Adipocyte (in vitro differentiated cells): Measurements from ENCODE around the gene TOB2.
"Not testable (repeated sequence)": the region's sequence is repeated elsewhere in the genome, so short reads cannot be mapped to it uniquely, and the experiment has no call there.

Experiments
- DNase-seq: peaks from one replicate; pipeline ENCODE4 v3.0.0-alpha.2; 2015; ENCODE audit warnings: low read depth
- H3K27me3 ChIP-seq: replicated peaks from 2 replicates; pipeline ENCODE4 v1.7.0; 2013; ENCODE audit warnings: mild to moderate bottlenecking, low read length, moderate library complexity; ENCODE audit not compliant: control insufficient read depth, insufficient read depth
- H3K36me3 ChIP-seq: 2 replicates; pipeline ENCODE4 v1.7.0; 2013; ENCODE audit warnings: low read length, mild to moderate bottlenecking, moderate library complexity; ENCODE audit not compliant: control insufficient read depth, insufficient read depth, severe bottlenecking
- H3K4me1 ChIP-seq: 2 replicates; pipeline ENCODE4 v1.7.0; 2013; ENCODE audit warnings: mild to moderate bottlenecking, low read length, moderate library complexity; ENCODE audit not compliant: control insufficient read depth, insufficient read depth
- H3K4me3 ChIP-seq: 2 replicates; pipeline ENCODE4 v1.7.0; 2013; ENCODE audit warnings: mild to moderate bottlenecking, low read length, moderate library complexity
- H3K9ac ChIP-seq: 2 replicates; pipeline ENCODE4 v1.7.0; 2013; ENCODE audit warnings: mild to moderate bottlenecking, low read length, moderate library complexity
- H3K9me3 ChIP-seq: 2 replicates; pipeline ENCODE4 v1.7.0; 2013; ENCODE audit warnings: mild to moderate bottlenecking, low read length, moderate library complexity; ENCODE audit not compliant: control insufficient read depth

Gene TOB2

GRCh38 chr22:41437198-41437597, 9.4 kb downstream of the TOB2 start:
- Histone ChIP-seq H3K36me3 (peaks cover 73% of the 10 kb centered on the region), H3K4me3 (no peak overlapping the region), H3K9me3 (no peaks in the 10 kb centered on the region), H3K9ac (no peak overlapping the region), H3K4me1 (peaks cover 49% of the 10 kb centered on the region), H3K27me3 (no peaks in the 10 kb centered on the region)
- DNase-seq: no peak

GRCh38 chr22:41436322-41437113, 10.1 kb downstream of the TOB2 start:
- Histone ChIP-seq H3K36me3 (peaks cover 73% of the 10 kb centered on the region), H3K9ac (no peak overlapping the region), H3K27me3 (no peaks in the 10 kb centered on the region), H3K4me3 (no peak overlapping the region), H3K9me3 (no peaks in the 10 kb centered on the region), H3K4me1 (peaks cover 44% of the 10 kb centered on the region)
- no peak for DNase-seq

DNA sequence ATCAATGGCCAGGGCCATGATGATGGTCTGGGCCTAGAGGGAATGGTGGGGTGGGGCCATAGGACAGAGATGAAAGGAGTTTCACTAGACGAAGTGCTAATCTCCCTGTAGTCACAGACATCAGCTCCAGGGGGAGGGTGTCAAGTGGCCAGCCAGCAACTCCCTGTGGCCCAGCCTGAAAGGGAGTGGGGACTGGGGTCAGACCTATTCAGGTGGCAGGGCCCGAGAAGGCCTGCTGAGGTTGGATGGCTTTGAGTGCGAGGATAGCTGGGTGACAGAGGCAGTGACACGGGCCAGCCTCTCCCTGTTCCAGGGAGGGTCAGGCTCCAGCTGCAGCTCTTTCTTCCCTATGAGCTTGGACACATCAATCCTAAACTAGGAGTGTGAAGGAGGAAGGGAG, 11.0 kb downstream of the TOB2 start:
- Histone ChIP-seq H3K9me3 (no peaks in the 10 kb centered on the region), H3K4me1 (peaks cover 42% of the 10 kb centered on the region), H3K4me3 (no peak overlapping the region), H3K27me3 (no peaks in the 10 kb centered on the region), H3K36me3 (peaks cover 72% of the 10 kb centered on the region), H3K9ac (peak overlapping the region; percentile 41)
- DNase-seq: no peak

DNA sequence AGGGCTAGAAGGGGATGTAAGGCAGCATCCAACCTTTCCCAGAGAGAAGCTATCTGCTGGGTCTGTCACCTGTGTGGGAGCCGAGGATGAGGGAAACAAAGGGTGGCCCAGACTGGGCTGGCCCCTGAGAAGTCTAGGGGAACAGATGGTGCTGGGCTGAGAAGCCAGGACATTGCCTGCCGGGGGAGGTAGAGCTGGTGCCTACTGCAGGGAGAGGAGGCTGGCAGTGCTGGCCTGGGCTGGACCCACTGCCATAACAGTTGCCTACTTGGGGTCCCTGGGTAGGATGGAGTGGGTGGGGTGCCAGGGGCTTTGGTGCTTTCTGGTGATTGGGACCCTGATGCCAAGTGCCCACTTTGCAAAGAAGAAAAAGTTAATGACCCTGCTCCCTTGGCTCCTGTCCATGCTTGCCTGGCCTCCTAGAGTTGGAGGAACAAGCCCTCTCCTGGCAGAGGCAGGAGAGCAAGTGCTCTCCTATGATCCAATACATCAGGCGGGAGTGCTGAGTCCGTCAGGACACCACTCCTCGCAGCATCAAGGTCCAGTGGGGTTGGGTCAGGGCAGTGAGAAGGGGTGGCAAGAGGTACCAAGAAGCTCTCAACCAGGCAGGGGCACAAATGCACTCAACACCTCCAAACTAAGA, 12.1 kb downstream of the TOB2 start:
- peak overlapping the region; percentile 41 for H3K9ac ChIP-seq
- not testable (repeated sequence) for DNase-seq, H3K4me3 ChIP-seq, H3K27me3 ChIP-seq, H3K9me3 ChIP-seq
- H3K4me1 ChIP-seq: peaks cover 39% of the 10 kb centered on the region
- H3K36me3 ChIP-seq: peaks cover 69% of the 10 kb centered on the region

- DNase-seq, H3K4me3 ChIP-seq, H3K9me3 ChIP-seq, H3K9ac ChIP-seq, H3K27me3 ChIP-seq: not testable (repeated sequence)
- peaks cover 32% of the 10 kb centered on the region for H3K4me1 ChIP-seq
- peaks cover 59% of the 10 kb centered on the region for H3K36me3 ChIP-seq
Observed at GRCh38 chr22:41433480-41433879, 13.1 kb downstream of the TOB2 start.

DNA sequence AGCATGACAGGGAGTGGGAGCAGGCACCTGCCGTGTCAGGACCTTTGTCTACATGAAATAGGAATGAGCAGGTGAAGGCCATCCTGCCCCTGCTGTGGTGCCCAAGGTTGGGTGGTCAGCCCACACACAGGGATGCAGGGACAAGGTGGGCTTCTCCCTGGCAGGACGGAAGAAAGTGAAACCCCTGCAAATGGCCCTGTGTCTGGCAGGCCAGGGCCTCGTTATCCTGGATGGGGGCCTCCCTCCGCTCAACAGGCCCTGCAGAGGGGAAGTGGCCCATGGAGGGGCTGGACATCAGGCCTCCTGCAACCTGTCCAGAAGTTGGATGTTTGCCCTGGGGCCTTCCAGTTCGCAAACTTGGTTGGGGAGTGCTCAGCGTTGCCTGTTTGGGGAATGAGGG, 14.9 kb downstream of the TOB2 start:
- H3K9me3 ChIP-seq: no peaks in the 10 kb centered on the region
- peaks cover 50% of the 10 kb centered on the region for H3K36me3 ChIP-seq
- no peak overlapping the region for H3K9ac ChIP-seq

DNA sequence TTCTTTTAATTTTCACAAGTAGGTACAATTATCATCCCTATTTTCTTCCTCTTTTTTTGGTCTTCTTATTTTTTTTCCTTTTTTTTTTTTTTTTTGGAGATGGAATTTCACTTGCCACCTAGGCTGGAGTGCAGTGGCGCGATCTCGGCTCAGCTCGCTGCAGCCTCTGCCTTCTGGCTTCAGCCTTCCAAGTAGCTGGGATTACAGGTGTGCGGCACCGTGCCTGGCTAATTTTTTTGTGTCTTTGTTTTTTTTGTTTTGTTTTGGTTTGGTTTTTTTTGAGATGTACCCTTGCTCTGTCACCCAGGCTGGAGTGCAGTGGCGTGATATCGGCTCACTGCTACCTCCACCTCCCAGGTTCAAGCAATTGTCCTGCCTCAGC, 16.7 kb downstream of the TOB2 start:
- H3K27me3 ChIP-seq: no peaks in the 10 kb centered on the region
- peaks cover 34% of the 10 kb centered on the region for H3K36me3 ChIP-seq
- no peak for DNase-seq
- H3K4me3 ChIP-seq: no peak overlapping the region
- H3K9ac ChIP-seq: no peak overlapping the region
- no peaks in the 10 kb centered on the region for H3K9me3 ChIP-seq
- peaks cover 22% of the 10 kb centered on the region for H3K4me1 ChIP-seq

More for the DNA sequence above, 14.9 kb downstream of the TOB2 start:
- no peaks in the 10 kb centered on the region for H3K27me3 ChIP-seq
- no peak for DNase-seq
- H3K4me3 ChIP-seq: no peak overlapping the region
- H3K4me1 ChIP-seq: peaks cover 32% of the 10 kb centered on the region

DNA sequence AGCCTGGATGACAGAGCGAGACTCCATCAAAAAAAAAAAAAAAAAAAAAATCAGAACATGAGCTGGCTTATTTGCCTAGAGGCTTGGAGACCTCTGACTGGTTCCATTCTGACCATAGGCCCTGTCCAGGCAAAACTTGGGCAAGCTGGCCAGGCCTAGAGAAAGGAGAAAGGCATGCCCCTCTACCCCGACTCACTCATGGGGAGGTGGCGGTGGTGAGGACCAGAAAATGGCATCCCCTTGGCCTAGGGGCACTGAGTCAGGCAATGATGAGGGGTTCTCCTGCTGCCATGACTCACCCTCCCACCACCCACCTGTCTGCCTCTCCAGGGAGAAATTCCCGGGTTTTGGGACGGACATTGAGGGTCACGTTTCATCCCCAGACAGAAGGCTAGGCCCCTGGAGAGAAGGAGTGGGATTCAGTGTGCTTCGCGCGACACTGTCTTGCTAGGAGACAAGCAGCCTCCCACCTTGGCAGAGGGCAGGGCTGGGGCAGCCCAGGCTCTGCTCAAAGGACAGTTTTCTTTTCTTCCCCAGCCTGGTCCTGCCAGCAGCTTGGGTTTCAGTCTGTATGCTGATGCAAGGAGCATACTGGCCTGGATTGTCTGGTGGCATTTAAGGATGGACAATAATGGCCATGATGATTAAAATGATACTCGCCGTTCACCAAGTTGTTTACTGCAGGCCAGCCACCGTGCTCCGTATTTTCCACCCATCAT, 17.2 kb downstream of the TOB2 start:
- H3K4me1 ChIP-seq: peaks cover 17% of the 10 kb centered on the region
- DNase-seq: no peak
- no peak overlapping the region for H3K4me3 ChIP-seq
- H3K36me3 ChIP-seq: peaks cover 29% of the 10 kb centered on the region
- no peak overlapping the region for H3K9ac ChIP-seq
- H3K27me3 ChIP-seq: no peaks in the 10 kb centered on the region
- H3K9me3 ChIP-seq: no peaks in the 10 kb centered on the region

DNA sequence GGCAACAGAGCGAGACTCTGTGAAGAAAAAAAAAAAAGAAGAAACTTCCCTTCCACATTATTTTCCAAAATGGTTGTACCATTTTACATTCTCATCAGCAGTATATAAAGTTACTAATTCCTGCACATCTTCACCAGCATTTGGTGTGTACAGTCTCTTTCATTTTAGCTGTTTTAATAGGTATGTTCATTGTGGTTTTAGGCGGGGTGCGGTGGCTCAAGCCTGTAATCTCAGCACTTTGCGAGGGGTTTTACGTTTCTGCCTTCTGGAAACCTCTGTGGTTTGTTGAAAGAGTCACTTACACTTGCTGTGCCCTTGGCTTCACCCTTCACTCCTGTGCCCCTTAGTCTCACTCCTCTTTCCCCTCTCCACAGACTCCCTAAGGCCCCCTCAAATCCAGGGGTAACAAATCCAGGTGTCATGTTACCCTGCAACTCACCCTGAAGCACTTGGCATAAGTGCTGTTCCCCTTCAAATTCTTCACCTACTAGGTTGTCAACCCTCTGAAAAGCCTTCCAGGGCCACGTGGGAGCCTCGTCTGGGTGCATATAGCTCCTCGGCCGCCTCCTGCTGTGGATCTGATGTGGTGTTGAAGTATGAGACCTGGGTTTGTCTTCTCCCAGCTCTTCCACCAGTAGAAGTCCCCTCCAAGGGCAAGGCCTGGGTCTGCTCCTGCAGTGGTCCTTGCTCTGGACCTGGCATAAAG, 20.8 kb downstream of the TOB2 start:
- H3K27me3 ChIP-seq: no peaks in the 10 kb centered on the region
- H3K4me3 ChIP-seq: no peak overlapping the region
- no peaks in the 10 kb centered on the region for H3K9me3 ChIP-seq
- no peak for DNase-seq
- no peaks in the 10 kb centered on the region for H3K4me1 ChIP-seq
- H3K9ac ChIP-seq: no peak overlapping the region
- peaks cover 16% of the 10 kb centered on the region for H3K36me3 ChIP-seq

DNA sequence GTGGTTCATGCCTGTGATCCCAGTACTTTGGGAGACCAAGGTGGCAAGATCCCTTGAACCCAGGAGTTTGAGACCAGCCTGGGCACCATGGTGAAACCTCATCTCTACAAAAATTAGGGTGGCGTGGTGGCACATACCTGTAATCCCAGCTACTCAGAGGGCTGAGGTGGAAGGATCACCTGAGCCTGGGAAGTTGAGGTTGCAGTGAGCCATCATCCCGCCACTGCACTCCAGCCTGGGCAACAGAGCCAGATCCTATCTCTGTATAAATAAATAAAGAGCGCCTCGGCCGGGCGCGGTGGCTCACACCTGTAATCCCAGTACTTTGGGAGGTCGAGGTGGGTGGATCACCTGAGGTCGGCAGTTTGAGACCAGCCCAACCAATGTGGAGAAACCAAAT, 27.9 kb downstream of the TOB2 start:
- no peak for DNase-seq
- peak overlapping the region; percentile 35 for H3K9ac ChIP-seq
- H3K36me3 ChIP-seq: peaks cover 8% of the 10 kb centered on the region
- H3K27me3 ChIP-seq: no peaks in the 10 kb centered on the region
- no peaks in the 10 kb centered on the region for H3K9me3 ChIP-seq
- H3K4me3 ChIP-seq: no peak overlapping the region
- H3K4me1 ChIP-seq: peaks cover 31% of the 10 kb centered on the region
